Right hindlimb (tissue), 1 donor: ENCODE data around the gene EHD3.

Source experiments
- DNase-seq: peaks from one replicate; pipeline ENCODE4 v3.0.0-alpha.2; 2018

EHD3 gene

GRCh38 chr2:31213601-31214443, 20.1 kb upstream of the EHD3 start:
- no peak for DNase-seq

DNA sequence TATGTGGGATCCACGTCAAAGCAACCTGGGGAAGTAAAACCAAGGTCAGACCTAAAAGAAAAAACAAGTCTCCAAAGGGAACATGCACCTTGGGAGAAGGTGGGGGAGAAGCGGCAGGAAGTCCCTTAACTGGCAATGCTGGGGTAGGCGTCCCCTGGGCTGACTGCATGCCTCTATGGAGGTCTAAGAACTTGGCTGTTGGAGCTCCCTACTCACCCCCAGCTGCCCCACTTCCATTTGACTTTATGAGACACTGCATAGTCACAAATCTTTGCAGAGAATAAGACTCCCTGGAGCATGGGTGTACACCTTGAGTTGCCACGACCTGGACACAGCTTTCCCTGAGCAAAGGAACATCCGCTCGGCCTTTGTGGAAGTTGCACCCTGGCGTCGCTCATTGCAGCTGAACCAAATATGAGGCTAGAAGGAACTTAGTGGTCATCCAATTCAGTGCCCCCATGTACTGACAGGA, 19.5 kb upstream of the EHD3 start:
- DNase-seq = no peak

DNA sequence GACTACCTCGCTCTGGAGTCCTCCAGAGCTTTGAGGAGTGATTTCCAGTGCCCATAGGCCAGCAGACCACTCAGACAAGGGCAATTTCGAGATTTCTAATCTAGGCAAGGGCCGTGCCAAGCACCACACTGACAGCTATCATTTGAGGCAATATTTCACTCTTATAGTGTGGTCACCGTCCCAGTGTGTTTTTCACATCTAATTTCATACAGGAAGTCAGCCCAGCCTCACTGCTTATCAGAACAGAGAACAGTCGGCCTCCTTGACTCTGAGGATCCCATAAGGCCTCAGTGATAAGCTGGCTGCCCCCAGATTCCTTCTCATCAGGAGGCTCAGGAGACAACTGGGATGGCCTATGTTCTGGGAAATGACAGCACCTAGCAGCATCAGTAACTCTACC, 17.2 kb upstream of the EHD3 start:
- DNase-seq = no peak

GRCh38 chr2:31217465-31218200, 16.3 kb upstream of the EHD3 start, which contains the start of gene CAPN14:
CAPN14 (minus strand) TSS chr2:31217515; CDS start chr2:31205447, 12,068 bp downstream.
- DNase-seq = no peak

- no peak for DNase-seq
Observed at GRCh38 chr2:31219131-31219969, 14.6 kb upstream of the EHD3 start.

GRCh38 chr2:31221544-31221943, 12.4 kb upstream of the EHD3 start:
- DNase-seq = no peak

GRCh38 chr2:31222071-31222470, 11.9 kb upstream of the EHD3 start:
- no peak for DNase-seq

DNA sequence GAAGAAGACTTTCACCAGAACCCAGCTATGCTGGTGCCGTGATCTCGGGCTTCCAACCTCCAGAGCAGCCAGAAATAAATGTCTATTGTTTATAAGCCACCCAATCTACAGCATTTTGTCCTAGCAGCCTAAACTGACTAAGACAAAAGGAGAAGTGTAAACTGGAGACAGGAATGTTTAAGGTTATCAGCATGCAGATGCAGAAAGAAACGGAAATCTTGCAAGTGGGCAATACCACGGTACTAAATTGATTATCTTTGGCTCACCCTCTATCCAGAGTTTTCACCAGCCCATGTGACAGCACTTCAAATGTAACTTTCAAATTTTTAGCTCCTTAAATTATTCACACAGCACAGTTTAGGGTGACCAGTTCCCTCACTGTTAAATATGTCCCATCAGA, 10.9 kb upstream of the EHD3 start:
- no peak for DNase-seq

DNA sequence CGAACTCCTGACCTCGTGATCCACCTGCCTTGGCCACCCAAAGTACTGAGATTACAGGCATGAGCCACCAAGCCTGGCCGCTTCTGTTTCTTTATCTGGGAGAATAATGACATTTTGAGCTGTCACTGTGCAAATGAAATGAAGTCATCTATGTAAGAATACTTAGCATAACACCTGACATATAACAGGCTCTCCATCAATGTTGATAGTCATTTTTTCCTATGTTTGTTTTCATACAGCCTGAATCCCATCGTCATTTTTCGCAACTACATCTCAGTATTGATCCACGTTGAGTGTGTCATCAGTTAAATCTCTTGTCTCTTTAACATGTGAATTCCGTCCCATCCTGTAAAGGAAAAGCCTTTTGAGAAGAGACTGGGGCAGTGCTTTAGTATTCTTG, 10.2 kb upstream of the EHD3 start:
- DNase-seq = no peak

DNA sequence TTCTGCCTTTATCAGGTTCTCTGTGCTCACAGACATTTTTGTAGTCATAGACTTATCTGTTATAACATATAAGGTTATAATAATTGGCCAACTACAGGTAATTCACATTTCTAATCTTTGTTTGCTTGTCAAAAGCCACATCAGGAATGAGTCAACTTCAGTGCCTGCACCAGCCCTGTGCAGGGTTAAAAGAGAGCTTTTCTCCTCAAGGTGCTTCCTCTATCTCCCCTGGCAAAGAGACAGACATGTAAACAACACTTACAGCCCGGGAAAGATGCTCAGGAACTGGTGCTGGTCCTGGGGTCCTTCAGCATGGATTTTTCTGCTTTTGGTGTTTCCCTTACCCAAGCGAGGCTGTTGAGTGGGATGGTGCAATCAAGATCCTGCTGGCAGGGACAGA, 7.7 kb upstream of the EHD3 start:
- DNase-seq = no peak

DNA sequence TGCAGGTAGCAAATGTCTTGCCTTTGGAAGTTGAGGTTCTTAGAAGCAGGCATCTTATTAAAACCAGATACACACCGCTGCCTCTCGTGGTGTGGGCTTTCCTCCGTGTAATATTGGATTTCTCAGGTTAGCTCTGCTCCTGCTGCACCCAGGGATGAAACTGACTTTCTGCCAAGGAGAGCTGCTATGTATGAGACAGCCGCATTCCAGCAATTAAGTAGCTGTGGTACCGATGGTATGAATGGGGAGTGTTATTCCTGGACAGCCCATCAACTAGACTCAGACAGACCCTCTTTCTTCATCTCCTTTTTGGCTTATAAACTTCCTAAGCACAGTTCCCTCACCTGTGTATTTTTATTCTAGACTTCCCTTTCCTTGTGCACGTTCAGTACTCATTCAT, 6.8 kb upstream of the EHD3 start:
- no peak for DNase-seq

GRCh38 chr2:31227711-31228125, 6.2 kb upstream of the EHD3 start:
- no peak for DNase-seq

GRCh38 chr2:31228717-31229116, 5.2 kb upstream of the EHD3 start:
- DNase-seq = no peak

DNA sequence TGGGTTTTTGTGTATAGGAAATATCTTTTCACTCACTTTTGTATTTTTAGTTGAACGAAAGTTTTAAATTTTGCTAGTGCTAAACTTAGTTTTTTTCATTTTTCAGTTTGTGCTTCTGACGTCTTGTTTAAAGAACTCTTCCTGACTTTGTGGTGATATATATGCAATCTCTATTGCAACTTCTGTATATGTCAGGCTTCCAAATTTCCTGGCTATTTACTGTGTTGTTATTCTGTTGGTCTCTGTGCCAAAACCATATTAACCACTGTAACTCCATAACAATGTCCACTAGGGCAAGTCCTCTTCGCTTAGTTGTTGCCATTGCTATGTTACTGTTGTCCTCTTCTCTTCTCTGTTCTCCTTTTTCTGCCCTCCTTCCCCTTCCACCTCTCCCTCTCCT, 3.2 kb upstream of the EHD3 start:
- no peak for DNase-seq

DNA sequence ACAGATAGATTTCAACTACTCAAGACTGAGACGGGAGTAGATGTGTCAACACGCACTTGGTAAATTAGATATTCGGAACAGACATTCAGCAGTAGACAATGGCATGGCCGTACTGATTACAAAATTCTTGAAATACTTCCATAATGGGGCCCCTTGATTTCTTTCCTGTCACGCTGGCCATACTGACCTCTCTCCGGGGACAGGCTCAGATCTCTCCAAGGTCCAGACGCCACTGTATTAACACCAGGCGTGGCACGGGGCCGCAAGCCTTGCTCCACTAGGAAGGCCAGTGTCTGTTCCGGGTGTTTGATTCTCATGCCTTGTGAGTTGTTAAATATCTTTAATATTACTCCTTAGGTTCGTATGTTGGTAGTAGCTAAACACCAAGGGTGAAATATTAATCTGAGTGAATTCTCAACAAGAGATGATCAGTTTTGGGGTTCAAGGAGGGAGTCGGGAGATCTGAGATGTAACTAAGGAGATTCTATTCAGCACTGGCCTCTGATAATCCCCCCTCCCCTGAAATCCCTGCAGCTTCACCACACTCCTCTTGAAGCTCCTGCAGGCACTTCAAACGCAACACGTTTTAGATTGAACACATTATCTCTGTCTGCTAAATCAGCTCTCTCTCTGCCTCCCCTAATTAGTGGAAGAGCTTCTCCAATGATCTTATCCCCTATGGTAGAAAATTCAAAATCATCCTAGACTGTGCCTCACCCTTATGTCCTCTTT, 2.2 kb upstream of the EHD3 start:
- no peak for DNase-seq

GRCh38 chr2:31232586-31232985, 1.4 kb upstream of the EHD3 start:
- no peak for DNase-seq

- DNase-seq = no peak
Observed at GRCh38 chr2:31233231-31233630, 721 bp upstream of the EHD3 start.

GRCh38 chr2:31234683-31235503, 941 bp downstream of the EHD3 start:
- no peak for DNase-seq

- DNase-seq = no peak
Observed at GRCh38 chr2:31235504-31235902, 1.6 kb downstream of the EHD3 start.

DNA sequence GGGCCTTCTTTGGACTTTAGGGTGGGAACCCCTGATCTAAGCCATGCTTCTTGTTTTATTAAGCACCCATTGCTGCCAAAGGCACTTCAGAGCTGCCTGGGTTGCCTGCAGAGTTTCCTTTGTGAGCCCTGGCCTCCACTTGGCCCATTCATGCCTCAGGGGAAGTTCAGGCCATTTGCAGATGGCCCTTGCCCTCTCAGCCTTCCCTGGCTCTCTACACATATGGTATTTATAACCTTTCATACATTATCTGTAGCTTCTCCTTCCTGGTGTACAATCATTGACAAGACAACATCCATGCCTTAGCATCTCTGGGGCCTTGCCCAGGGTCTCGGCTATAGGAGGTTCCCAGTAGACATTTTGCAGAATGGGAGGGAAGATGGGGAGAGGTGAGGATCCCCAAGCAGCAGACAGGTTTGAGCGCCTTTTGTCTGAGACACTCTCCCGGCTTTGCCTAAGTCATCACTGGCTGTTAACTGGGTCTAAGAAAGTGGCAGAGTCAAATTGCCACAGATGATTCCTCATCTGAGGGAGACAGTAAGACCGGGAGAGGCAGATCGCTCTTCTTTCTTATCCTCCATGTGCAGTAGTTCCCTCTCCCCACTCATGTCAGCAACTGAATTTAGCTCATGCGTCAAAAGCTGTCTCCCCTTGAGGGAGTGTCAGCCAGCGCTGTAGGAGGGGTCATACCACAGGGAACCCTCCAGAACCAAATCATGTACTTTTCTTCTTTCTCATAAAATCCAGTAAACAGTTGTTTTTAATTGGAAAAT, 2.7 kb downstream of the EHD3 start:
- no peak for DNase-seq
